KOPT-K1 (cell line): ENCODE data around the gene ITGB1BP2.
"Not testable (repeated sequence)": the region's sequence is repeated elsewhere in the genome, so short reads cannot be mapped to it uniquely, and the experiment has no call there.

Source experiments
- H3K27ac ChIP-seq: fragments of 200-600 bp; sonication (generic); 2 replicates; pipeline ENCODE4 v1.5.1; 2016; ENCODE audit warnings: antibody characterized with exemption, mild to moderate bottlenecking, low read depth, low read length; ENCODE audit not compliant: poor library complexity, severe bottlenecking
- H3K36me3 ChIP-seq: fragments of 200-600 bp; sonication (generic); 2 replicates; pipeline ENCODE4 v1.5.1; 2017; ENCODE audit warnings: antibody characterized with exemption, mild to moderate bottlenecking, low read length, moderate library complexity; ENCODE audit not compliant: insufficient read depth
- H3K9me3 ChIP-seq: fragments of 200-600 bp; sonication (generic); 2 replicates; pipeline ENCODE4 v1.5.1; 2017; ENCODE audit warnings: antibody characterized with exemption, low read length, mild to moderate bottlenecking; ENCODE audit not compliant: insufficient read depth, poor library complexity, severe bottlenecking

The ITGB1BP2 gene

DNA sequence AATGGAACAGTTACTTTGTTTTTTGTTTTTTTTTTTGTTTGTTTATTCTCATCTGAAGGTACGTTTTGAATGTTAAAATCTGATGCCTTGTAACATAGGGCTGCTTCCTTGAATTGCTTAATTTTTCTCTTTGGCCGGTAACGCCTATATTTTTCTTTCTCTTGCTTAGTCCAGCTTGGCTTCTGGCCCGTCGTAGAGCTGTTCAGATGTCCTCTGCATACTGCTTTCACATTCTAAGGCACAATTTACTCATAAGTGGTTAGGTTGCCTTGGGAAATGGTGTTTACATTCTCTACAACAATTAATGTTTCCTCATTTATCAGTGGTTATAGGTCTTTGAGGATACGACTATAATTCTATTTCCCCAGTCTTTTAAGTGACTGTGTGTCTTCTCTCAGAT is 10.2 kb upstream of the ITGB1BP2 start:
- H3K27ac ChIP-seq = no peak overlapping the region
- H3K36me3 ChIP-seq = peaks cover 93% of the 10 kb centered on the region
- H3K9me3 ChIP-seq = no peaks in the 10 kb centered on the region

DNA sequence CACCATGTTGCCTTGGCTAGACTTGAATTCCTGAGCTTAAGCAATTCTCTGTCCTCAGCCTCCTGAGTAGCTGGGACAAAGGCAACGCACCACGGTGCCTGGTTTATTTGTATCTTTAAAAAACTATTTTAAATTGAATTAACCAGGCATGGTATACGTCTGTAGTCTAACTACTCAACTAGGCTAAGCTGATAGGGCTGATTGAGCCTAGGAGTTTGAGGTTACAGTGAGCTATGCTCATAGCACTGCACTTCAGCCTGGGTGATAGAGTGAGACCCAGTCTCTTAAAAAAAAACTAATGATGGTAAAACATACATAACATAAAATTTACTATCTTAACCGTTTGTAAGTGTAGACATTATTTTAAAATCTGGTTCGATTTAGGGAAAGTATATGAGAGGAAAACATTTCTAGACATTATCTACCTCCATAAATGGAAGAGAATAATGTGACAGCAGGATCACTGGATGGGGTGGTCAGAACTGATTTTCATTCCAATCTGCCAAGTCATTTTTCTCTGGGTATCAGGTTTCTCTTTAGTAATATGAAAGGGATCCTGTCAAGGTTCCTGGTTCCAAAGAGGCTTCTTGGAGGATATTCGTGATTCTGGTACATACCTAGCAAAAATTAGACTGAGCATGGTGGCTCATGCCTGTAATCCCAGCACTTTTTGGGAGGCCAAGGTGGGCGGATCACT is 8.7 kb upstream of the ITGB1BP2 start:
- peaks cover 94% of the 10 kb centered on the region for H3K36me3 ChIP-seq
- H3K27ac ChIP-seq = no peak overlapping the region
- H3K9me3 ChIP-seq = no peaks in the 10 kb centered on the region

DNA sequence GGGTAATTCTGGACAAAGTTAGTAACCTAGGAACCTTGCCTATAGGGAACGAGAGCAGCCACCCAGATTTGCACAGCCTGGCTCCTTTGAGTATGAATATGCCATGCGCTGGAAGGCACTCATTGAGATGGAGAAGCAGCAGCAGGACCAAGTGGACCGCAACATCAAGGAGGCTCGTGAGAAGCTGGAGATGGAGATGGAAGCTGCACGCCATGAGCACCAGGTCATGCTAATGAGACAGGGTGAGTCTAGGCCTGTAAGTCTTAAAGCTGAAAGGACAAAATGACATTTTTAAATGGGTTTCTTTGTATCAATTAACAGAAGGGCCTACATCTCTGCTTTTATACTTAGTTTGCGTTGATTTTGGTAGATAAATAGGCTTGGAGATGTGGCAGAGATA is 4.7 kb upstream of the ITGB1BP2 start:
- Histone ChIP-seq H3K36me3 (peaks cover 100% of the 10 kb centered on the region), H3K27ac (no peak overlapping the region), H3K9me3 (no peaks in the 10 kb centered on the region)

DNA sequence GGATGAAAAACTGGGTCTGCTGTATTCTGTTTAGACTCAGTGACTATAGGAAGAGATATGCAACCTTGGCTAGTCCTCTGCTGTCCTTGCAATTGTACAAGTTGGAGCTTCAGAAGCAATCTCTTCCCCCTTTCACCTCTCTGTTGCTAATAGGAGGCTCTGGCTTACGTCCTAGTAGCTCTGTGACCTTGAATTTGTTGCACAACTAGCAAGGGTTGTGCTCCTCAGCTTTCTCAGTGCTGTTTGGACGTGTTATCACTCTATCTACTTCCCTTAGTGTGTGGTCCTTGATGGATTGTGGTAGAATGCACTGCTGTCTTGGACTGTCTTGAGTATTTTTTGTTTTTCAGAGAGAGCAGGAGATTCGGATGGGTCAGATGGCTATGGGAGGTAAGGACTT is 3.4 kb upstream of the ITGB1BP2 start:
- peaks cover 100% of the 10 kb centered on the region for H3K36me3 ChIP-seq
- H3K9me3 ChIP-seq = no peaks in the 10 kb centered on the region
- H3K27ac ChIP-seq = no peak overlapping the region

DNA sequence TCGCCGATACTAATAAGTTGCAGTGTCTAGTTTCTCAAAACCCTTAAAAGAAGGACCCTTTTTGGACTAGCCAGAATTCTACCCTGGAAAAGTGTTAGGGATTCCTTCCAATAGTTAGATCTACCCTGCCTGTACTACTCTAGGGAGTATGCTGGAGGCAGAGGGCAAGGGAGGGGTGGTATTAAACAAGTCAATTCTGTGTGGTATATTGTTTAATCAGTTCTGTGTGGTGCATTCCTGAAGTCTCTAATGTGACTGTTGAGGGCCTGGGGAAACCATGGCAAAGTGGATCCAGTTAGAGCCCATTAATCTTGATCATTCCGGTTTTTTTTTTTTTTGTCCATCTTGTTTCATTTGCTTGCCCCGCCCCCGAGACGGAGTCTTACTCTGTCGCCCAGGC is 1.5 kb upstream of the ITGB1BP2 start:
- peaks cover 100% of the 10 kb centered on the region for H3K36me3 ChIP-seq
- H3K27ac ChIP-seq, H3K9me3 ChIP-seq: not testable (repeated sequence)

GRCh38 chrX:71300495-71300894 is 1.1 kb upstream of the ITGB1BP2 start:
- peaks cover 99% of the 10 kb centered on the region for H3K36me3 ChIP-seq
- H3K27ac ChIP-seq, H3K9me3 ChIP-seq: not testable (repeated sequence)

DNA sequence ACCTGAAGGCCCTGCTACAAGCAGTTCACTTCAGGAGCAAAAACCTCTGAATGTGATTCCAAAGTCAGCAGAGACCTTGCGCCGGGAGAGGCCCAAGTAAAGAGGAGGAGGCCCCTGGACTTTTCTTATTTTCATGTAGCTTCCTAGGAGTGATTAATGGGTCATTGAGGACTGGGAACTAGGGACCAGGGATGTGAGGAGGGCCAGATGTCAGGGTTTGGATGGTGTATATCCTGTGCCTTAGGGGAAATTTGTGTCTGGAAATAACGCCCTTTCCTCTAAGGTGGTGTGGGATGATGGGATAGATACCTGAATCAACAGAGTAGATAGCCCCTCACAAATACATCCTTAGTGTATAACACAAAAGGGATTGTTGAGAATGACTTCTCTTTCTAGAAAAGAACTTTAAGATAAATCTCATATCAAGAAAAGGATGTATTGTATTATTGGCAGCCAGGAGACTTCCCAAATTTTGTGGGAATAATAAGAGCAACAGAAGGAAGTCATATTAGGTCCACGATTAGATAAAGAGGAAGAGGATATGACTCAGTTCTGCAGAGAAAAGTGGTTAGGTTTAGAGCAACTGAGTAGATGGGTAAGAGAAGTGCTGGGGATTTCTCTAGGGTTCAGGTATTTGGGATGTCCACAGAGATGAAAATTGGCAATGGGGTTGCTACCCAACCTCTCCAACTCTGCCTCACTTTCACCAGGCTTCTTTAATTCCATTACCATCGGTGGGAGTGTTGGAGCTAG is 1.1 kb downstream of the ITGB1BP2 start:
- H3K9me3 ChIP-seq = no peaks in the 10 kb centered on the region
- peaks cover 78% of the 10 kb centered on the region for H3K36me3 ChIP-seq
- H3K27ac ChIP-seq = no peak overlapping the region

- H3K36me3 ChIP-seq = peaks cover 59% of the 10 kb centered on the region
- H3K27ac ChIP-seq = no peak overlapping the region
Observed at GRCh38 chrX:71304561-71304960, 3.0 kb downstream of the ITGB1BP2 start.

DNA sequence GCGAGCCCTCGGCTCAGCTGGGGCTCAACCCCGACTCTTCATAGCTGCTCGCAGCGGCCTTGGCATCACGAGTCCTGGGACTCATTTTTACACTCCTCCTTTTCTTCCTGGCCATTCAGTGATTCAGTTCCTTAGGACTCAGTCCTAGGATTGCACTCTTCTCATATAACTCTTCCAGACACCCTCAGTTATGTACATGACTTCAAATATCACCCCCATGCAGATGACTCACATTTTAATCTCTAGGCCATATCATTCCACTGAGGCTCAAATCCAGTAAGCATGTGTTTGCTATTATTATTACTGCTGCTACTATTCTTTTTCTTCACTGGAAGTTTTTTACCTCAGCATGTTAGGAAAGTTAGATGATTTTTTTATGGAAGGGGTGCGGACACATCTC is 14.4 kb downstream of the ITGB1BP2 start:
- Histone ChIP-seq H3K9me3 (no peaks in the 10 kb centered on the region), H3K36me3 (peaks cover 10% of the 10 kb centered on the region), H3K27ac (no peak overlapping the region)

More at GRCh38 chrX:71304561-71304960, 3.0 kb downstream of the ITGB1BP2 start:
- H3K9me3 ChIP-seq = no peaks in the 10 kb centered on the region

GRCh38 chrX:71316959-71317358 is 15.4 kb downstream of the ITGB1BP2 start:
- not testable (repeated sequence) for H3K9me3 ChIP-seq, H3K36me3 ChIP-seq, H3K27ac ChIP-seq

DNA sequence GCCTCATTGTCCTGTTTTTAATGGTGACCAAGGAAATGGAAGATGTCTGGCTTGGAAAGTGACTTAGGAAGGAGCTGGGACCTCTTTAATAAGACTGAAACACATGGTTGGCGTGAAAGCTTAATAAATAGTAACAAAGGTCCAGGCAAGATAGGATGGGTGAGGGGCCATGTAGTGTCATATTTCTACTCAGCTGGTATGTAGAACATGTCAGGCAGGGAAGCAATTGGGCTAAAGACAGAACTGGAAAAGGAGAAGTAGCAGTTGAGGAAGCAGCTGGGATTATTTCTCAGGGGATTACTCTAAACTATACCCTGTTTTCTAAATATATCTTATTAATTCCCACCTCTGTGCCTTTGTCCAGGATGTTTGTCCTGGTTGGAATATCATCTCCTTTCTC is 18.6 kb downstream of the ITGB1BP2 start:
- Histone ChIP-seq H3K9me3 (no peaks in the 10 kb centered on the region), H3K36me3 (peaks cover 12% of the 10 kb centered on the region; the same call in 1 of the 2 replicates), H3K27ac (no peak overlapping the region)

- peaks cover 12% of the 10 kb centered on the region; the same call in 1 of the 2 replicates for H3K36me3 ChIP-seq
- H3K9me3 ChIP-seq = peaks cover 5% of the 10 kb centered on the region
- no peak overlapping the region for H3K27ac ChIP-seq
Observed at GRCh38 chrX:71321731-71322130, 20.2 kb downstream of the ITGB1BP2 start.

DNA sequence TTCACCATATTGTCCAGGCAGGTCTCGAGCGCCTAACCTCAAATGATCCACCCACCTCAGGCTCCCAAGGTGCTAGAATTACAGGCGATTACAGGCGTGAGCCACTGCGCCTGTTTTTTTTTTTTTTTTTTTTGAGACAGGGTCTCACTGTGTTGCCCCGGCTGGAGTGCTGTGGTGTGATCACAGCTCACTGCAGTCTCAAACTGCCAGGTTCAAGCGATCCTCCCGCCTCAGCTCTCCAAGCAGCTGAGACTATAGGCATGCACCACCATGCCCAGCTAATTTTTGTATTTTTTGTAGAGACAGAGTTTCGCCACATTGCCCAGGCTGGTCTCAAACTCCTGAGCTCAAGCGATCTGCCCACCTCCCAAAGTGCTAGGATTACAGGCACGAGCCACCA is 22.9 kb downstream of the ITGB1BP2 start:
- H3K27ac ChIP-seq, H3K9me3 ChIP-seq: not testable (repeated sequence)
- peaks cover 12% of the 10 kb centered on the region; the same call in 1 of the 2 replicates for H3K36me3 ChIP-seq

DNA sequence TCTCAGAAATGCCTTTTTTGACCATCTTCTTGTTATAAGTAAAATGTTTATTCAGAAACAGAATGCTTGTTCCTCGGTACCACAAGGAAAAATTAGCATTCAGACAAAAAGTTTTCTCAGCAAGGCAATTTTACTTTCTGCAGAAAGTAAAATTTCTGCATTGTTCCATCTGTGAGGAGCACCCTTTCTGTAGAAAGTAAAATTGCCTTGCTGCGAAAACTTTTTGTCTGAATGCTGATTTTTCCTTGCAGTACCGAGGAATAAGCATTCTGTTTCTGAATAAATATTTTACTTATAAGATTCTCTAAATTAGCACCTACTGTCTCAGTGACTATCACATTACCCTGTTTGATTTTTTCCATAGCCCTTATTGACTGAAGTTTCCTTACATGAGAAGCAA is 24.8 kb downstream of the ITGB1BP2 start:
- Histone ChIP-seq H3K36me3 (peaks cover 7% of the 10 kb centered on the region; the same call in 1 of the 2 replicates), H3K9me3 (peaks cover 5% of the 10 kb centered on the region), H3K27ac (no peak overlapping the region)

DNA sequence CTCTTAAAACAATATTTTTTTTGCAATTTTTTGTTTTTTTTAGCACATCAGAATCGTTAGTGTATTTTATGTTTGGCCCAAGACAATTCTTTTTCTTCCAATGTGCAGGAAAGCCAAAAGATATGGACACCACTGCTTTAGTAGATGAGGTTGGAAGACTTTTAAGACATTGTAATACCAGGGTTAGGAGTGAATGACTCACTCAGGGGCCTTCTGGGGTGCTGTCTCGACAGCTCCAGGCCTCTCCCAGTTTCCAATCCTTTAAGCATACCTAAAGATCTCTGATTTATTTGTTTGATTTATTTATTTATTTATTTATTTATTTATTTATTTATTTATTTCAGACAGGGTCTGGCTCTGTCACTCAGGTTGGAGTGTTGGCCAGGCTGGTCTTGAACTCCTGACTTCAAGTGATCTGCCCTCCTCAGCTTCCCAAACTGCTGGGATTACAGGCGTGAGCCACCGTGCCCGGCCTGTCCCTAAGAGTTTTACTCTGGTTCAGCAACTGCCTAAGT is 47.7 kb downstream of the ITGB1BP2 start:
- not testable (repeated sequence) for H3K27ac ChIP-seq, H3K9me3 ChIP-seq, H3K36me3 ChIP-seq

GRCh38 chrX:71349867-71350266 is 48.3 kb downstream of the ITGB1BP2 start:
- not testable (repeated sequence) for H3K27ac ChIP-seq, H3K9me3 ChIP-seq, H3K36me3 ChIP-seq
